ENCODE results near the gene PTGR1. TPM values are rescaled to one million over a fixed set of nuclear protein-coding genes. Genes with fewer than 3 reads are reported as not detected.

The PTGR1 gene
- polyA plus RNA-seq, 1 donor (not counting 4 experiments of a cell fraction or from before 2014, with no cell fraction given), result 66.0 TPM

DNA sequence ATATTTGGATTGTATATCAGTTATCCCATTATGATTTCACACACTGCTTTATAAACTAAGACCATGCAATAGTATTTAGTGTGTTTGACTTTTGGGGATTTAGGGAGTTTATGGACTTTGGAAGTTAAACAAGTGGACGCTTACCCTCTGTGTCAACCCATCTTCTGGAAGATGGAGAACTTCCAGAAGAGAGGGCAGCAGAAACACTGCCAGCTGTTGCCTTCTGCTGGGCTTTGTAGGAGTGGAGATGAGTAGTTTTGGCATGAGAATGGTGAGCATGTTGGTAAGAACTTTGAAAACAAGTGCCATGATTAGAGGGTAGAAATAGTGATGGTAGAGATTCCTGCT lies 33.9 kb upstream of the PTGR1 start:
- H2AFZ ChIP-seq (ENCODE audit: control insufficient read depth, low read length), result no peak overlapping the region
- TF ChIP-seq CTCF (optimal IDR thresholded peaks at IDR 0.05 in 1 of 3, IDR thresholded peaks at IDR 0.05 in 1 of 3, conservative IDR thresholded peaks at IDR 0.05 in 1 of 3; ENCODE audit: extremely low read depth in 1 of 3, insufficient read depth in 2 of 3, low read length in 3 of 3), result no peak
- TF ChIP-seq EZH2 (IDR thresholded peaks at IDR 0.05; ENCODE audit: low read length), result no peak
- H3K27me3 ChIP-seq (ENCODE audit: control insufficient read depth, extremely low read depth, insufficient read depth, low read length), result no peaks in the 10 kb centered on the region
- DNase-seq (ENCODE audit: low read depth, low spot score) (no peak), FAIRE-seq (no peak)
- H3K9me1 ChIP-seq (ENCODE audit: control insufficient read depth, extremely low read depth, insufficient read depth, low read length), result peaks cover 3% of the 10 kb centered on the region
- no peaks in the 10 kb centered on the region for H3K9me3 ChIP-seq (ENCODE audit: control insufficient read depth, low read depth, low read length)
- H3K4me2 ChIP-seq (ENCODE audit: control insufficient read depth, extremely low read depth, insufficient read depth, low read depth, low read length), result peak overlapping the region; percentile 87
- H3K4me1 ChIP-seq (ENCODE audit: control insufficient read depth, extremely low read depth, insufficient read depth, low read length), result peaks cover 19% of the 10 kb centered on the region
- H3K4me3 ChIP-seq (ENCODE audit: control insufficient read depth in 2 of 3, extremely low read depth in 1 of 3, insufficient read depth in 2 of 3, low read depth in 1 of 3, low read length in 3 of 3), result peak overlapping the region in 1 of 3 experiments; percentile 98
- H3K36me3 ChIP-seq (ENCODE audit: control insufficient read depth in 2 of 2, extremely low read depth in 1 of 2, insufficient read depth in 2 of 2, low read length in 2 of 2), result no peaks in the 10 kb centered on the region
- H3K9ac ChIP-seq (ENCODE audit: control insufficient read depth, extremely low read depth, insufficient read depth, low read length), result no peak overlapping the region
- dilution Hi-C loops (cut with MboI; ENCODE audit: extremely low pct_ligation_motif_present, low sequenced_read_pairs), result no loop called here
- H3K79me2 ChIP-seq (ENCODE audit: control insufficient read depth, insufficient read depth, low read length), result peaks cover 69% of the 10 kb centered on the region
- no peaks in the 10 kb centered on the region for H4K20me1 ChIP-seq (ENCODE audit: control insufficient read depth, extremely low read depth, insufficient read depth, low read length)
- no peak overlapping the region for H3K27ac ChIP-seq (ENCODE audit: control insufficient read depth, insufficient read depth, low read length)

- no peaks in the 10 kb centered on the region for H3K9me3 ChIP-seq (ENCODE audit: control insufficient read depth, low read depth, low read length)
- no peak overlapping the region for H3K27ac ChIP-seq (ENCODE audit: control insufficient read depth, insufficient read depth, low read length)
- H3K9ac ChIP-seq (ENCODE audit: control insufficient read depth, extremely low read depth, insufficient read depth, low read length), result peak overlapping the region; percentile 93
- no peak overlapping the region for H2AFZ ChIP-seq (ENCODE audit: control insufficient read depth, low read length)
- peak overlapping the region; percentile 87 for H3K4me2 ChIP-seq (ENCODE audit: control insufficient read depth, extremely low read depth, insufficient read depth, low read depth, low read length)
- H3K4me1 ChIP-seq (ENCODE audit: control insufficient read depth, extremely low read depth, insufficient read depth, low read length), result peaks cover 19% of the 10 kb centered on the region
- peak overlapping the region; percentile 91 to 98 (median 94) for H3K4me3 ChIP-seq (ENCODE audit: control insufficient read depth in 2 of 3, extremely low read depth in 1 of 3, insufficient read depth in 2 of 3, low read depth in 1 of 3, low read length in 3 of 3)
- no peaks in the 10 kb centered on the region for H3K36me3 ChIP-seq (ENCODE audit: control insufficient read depth in 2 of 2, extremely low read depth in 1 of 2, insufficient read depth in 2 of 2, low read length in 2 of 2)
- H3K79me2 ChIP-seq (ENCODE audit: control insufficient read depth, insufficient read depth, low read length), result peaks cover 64% of the 10 kb centered on the region
- TF ChIP-seq EZH2 (IDR thresholded peaks at IDR 0.05; ENCODE audit: low read length), result no peak
- no peak for TF ChIP-seq CTCF (optimal IDR thresholded peaks at IDR 0.05 in 1 of 3, IDR thresholded peaks at IDR 0.05 in 1 of 3, conservative IDR thresholded peaks at IDR 0.05 in 1 of 3; ENCODE audit: extremely low read depth in 1 of 3, insufficient read depth in 2 of 3, low read length in 3 of 3)
- dilution Hi-C loops (cut with MboI; ENCODE audit: extremely low pct_ligation_motif_present, low sequenced_read_pairs), result no loop called here
- H3K27me3 ChIP-seq (ENCODE audit: control insufficient read depth, extremely low read depth, insufficient read depth, low read length), result no peaks in the 10 kb centered on the region
- FAIRE-seq (no peak), DNase-seq (ENCODE audit: low read depth, low spot score) (no peak)
- H4K20me1 ChIP-seq (ENCODE audit: control insufficient read depth, extremely low read depth, insufficient read depth, low read length), result no peaks in the 10 kb centered on the region
- H3K9me1 ChIP-seq (ENCODE audit: control insufficient read depth, extremely low read depth, insufficient read depth, low read length), result peaks cover 3% of the 10 kb centered on the region
These were observed 33.4 kb upstream of the PTGR1 start for GRCh38 chr9:111632695-111633388.
